Measurements from ENCODE around the gene INSC.

GRCh38 chr11:15194671-15195415 is 80.1 kb downstream of the INSC start:
- no peak for TF ChIP-seq POLR2A (IDR thresholded peaks at IDR 0.05)
- TF ChIP-seq POLR2AphosphoS5 (IDR thresholded peaks at IDR 0.05): no peak
- TF ChIP-seq CTCF (IDR thresholded peaks at IDR 0.05): no peak

Measured in gastroesophageal sphincter (tissue), 3 donors.